Karpas-422 (cell line): ENCODE data around the gene PKD2L2. TPM values are rescaled to one million over a fixed set of nuclear protein-coding genes. Genes with fewer than 3 reads are reported as not detected.
"Not testable (repeated sequence)": the region's sequence is repeated elsewhere in the genome, so short reads cannot be mapped to it uniquely, and the experiment has no call there.

Source experiments
- DNase-seq: peaks from one replicate; pipeline ENCODE4 v3.0.0-alpha.2; 2015
- H2AFZ ChIP-seq: fragments of 200-600 bp; sonication (generic); 2 replicates; pipeline ENCODE4 v1.6.1; 2014; ENCODE audit warnings: antibody characterized with exemption, low read length, mixed read lengths
- H3K27ac ChIP-seq: fragments of 200-600 bp; sonication (generic); 2 replicates; pipeline ENCODE4 v1.5.1; 2014; ENCODE audit warnings: mild to moderate bottlenecking, low read length, moderate library complexity
- H3K27me3 ChIP-seq: fragments of 200-600 bp; sonication (generic); 2 replicates; pipeline ENCODE4 v1.6.1; 2014; ENCODE audit warnings: low read length, mixed read lengths
- H3K36me3 ChIP-seq: fragments of 200-600 bp; sonication (generic); 2 replicates; pipeline ENCODE4 v1.6.1; 2014; ENCODE audit warnings: low read length, mixed read lengths; ENCODE audit not compliant: insufficient read depth
- H3K4me1 ChIP-seq: fragments of 200-600 bp; sonication (generic); 2 replicates; pipeline ENCODE4 v1.6.1; 2014; ENCODE audit warnings: mild to moderate bottlenecking, low read length, mixed read lengths
- H3K4me2 ChIP-seq: fragments of 200-600 bp; sonication (generic); 2 replicates; pipeline ENCODE4 v1.6.1; 2014; ENCODE audit warnings: low read length, low read depth, mild to moderate bottlenecking; ENCODE audit not compliant: poor library complexity, severe bottlenecking
- H3K4me3 ChIP-seq: fragments of 200-600 bp; sonication (generic); 2 replicates; pipeline ENCODE4 v1.5.1; 2014; ENCODE audit warnings: mild to moderate bottlenecking, antibody characterized with exemption, low read length, mixed read lengths
- H3K79me2 ChIP-seq: fragments of 200-600 bp; sonication (generic); 2 replicates; pipeline ENCODE4 v1.6.1; 2014; ENCODE audit warnings: mild to moderate bottlenecking, low read length, mixed read lengths
- H3K9ac ChIP-seq: fragments of 200-600 bp; sonication (generic); 2 replicates; pipeline ENCODE4 v1.6.0; 2014; ENCODE audit warnings: low read length
- H3K9me2 ChIP-seq: fragments of 200-600 bp; sonication (generic), shearing (Covaris generic); replicated peaks from 2 replicates; pipeline ENCODE4 v1.6.0; 2014; ENCODE audit warnings: mild to moderate bottlenecking, low read length, moderate library complexity; ENCODE audit not compliant: insufficient read depth
- H3K9me3 ChIP-seq: fragments of 300-700, 200-600 bp; sonication (generic); 2 replicates; pipeline ENCODE4 v1.6.1; 2014; ENCODE audit warnings: low read length, mixed read lengths
- H4K20me1 ChIP-seq: fragments of 200-600 bp; sonication (generic); 2 replicates; pipeline ENCODE4 v1.6.1; 2014; ENCODE audit warnings: mild to moderate bottlenecking, antibody characterized with exemption, low read length, low read depth; ENCODE audit not compliant: insufficient read depth
- total RNA-seq: library from RNA; depleted of rRNA; stranded (reverse); fragments of >200 nt; shearing (Covaris generic); gene quantifications from 2 replicates; pipeline ENCODE4 v1.2.3, GENCODE V29; 2014; ENCODE audit warnings: low replicate concordance; rRNA removed

PKD2L2 gene
- not detected in 2 replicates for total RNA-seq

- no peaks in the 10 kb centered on the region for H3K9me3 ChIP-seq
- no peaks in the 10 kb centered on the region for H4K20me1 ChIP-seq
- H3K4me1 ChIP-seq = peaks cover 22% of the 10 kb centered on the region
- peak within 1 kb of the TSS; percentile 84 for H2AFZ ChIP-seq
- peak; percentile 95 for DNase-seq
- H3K27ac ChIP-seq = no peak within 1 kb of the TSS
- H3K9me2 ChIP-seq = no peaks in the 10 kb centered on the region
- H3K27me3 ChIP-seq = no peaks in the 10 kb centered on the region
- peak within 1 kb of the TSS; percentile 92 for H3K4me2 ChIP-seq
- H3K4me3 ChIP-seq = peak within 1 kb of the TSS; percentile 76
- no peaks in the 10 kb centered on the region for H3K79me2 ChIP-seq
- peak within 1 kb of the TSS; percentile 79 for H3K9ac ChIP-seq
- H3K36me3 ChIP-seq = no peaks in the 10 kb centered on the region
Measured at GRCh38 chr5:137888863-137889759, at the start of gene PKD2L2. Gene PKD2L2 (plus strand): TSS chr5:137889457. CDS start chr5:137889492, 35 bp downstream.

GRCh38 chr5:137842296-137842695 is 47.0 kb upstream of the PKD2L2 start:
- Histone ChIP-seq H3K27ac (no peak overlapping the region), H2AFZ (no peak overlapping the region)

GRCh38 chr5:137843676-137844299 is 45.5 kb upstream of the PKD2L2 start:
- H3K27me3 ChIP-seq = no peaks in the 10 kb centered on the region
- H3K9me2 ChIP-seq = no peaks in the 10 kb centered on the region
- H4K20me1 ChIP-seq = no peaks in the 10 kb centered on the region
- DNase-seq = no peak
- no peaks in the 10 kb centered on the region for H3K36me3 ChIP-seq
- H3K4me1 ChIP-seq = no peaks in the 10 kb centered on the region
- H3K4me3 ChIP-seq = no peak overlapping the region
- no peaks in the 10 kb centered on the region for H3K79me2 ChIP-seq
- H3K9me3 ChIP-seq = no peaks in the 10 kb centered on the region
- H2AFZ ChIP-seq = no peak overlapping the region
- no peak overlapping the region for H3K4me2 ChIP-seq
- H3K27ac ChIP-seq = no peak overlapping the region
- no peak overlapping the region for H3K9ac ChIP-seq

More at GRCh38 chr5:137842296-137842695, 47.0 kb upstream of the PKD2L2 start:
- no peaks in the 10 kb centered on the region for H3K4me1 ChIP-seq
- H3K9me3 ChIP-seq = no peaks in the 10 kb centered on the region
- no peak overlapping the region for H3K4me3 ChIP-seq
- H3K27me3 ChIP-seq = no peaks in the 10 kb centered on the region
- DNase-seq = no peak
- no peaks in the 10 kb centered on the region for H3K9me2 ChIP-seq
- no peaks in the 10 kb centered on the region for H3K36me3 ChIP-seq
- no peak overlapping the region for H3K4me2 ChIP-seq
- H3K9ac ChIP-seq = no peak overlapping the region
- H4K20me1 ChIP-seq = no peaks in the 10 kb centered on the region
- H3K79me2 ChIP-seq = no peaks in the 10 kb centered on the region

- Histone ChIP-seq H3K4me2 (no peak overlapping the region), H3K9me2 (no peaks in the 10 kb centered on the region), H3K79me2 (no peaks in the 10 kb centered on the region), H3K36me3 (no peaks in the 10 kb centered on the region), H4K20me1 (no peaks in the 10 kb centered on the region), H3K27ac (no peak overlapping the region), H3K9me3 (no peaks in the 10 kb centered on the region), H2AFZ (no peak overlapping the region), H3K27me3 (no peaks in the 10 kb centered on the region), H3K9ac (no peak overlapping the region), H3K4me1 (no peaks in the 10 kb centered on the region), H3K4me3 (no peak overlapping the region)
- DNase-seq = no peak
Measured at GRCh38 chr5:137845472-137845871, 43.8 kb upstream of the PKD2L2 start.

- no peaks in the 10 kb centered on the region for H3K36me3 ChIP-seq
- no peak overlapping the region for H3K27ac ChIP-seq
- no peak overlapping the region for H3K4me2 ChIP-seq
- H3K27me3 ChIP-seq = no peaks in the 10 kb centered on the region
- no peaks in the 10 kb centered on the region for H3K9me2 ChIP-seq
- H3K9ac ChIP-seq = no peak overlapping the region
- H3K4me1 ChIP-seq = no peaks in the 10 kb centered on the region
- H4K20me1 ChIP-seq = no peaks in the 10 kb centered on the region
- H2AFZ ChIP-seq = no peak overlapping the region
- no peak overlapping the region for H3K4me3 ChIP-seq
- no peak for DNase-seq
- no peaks in the 10 kb centered on the region for H3K9me3 ChIP-seq
- H3K79me2 ChIP-seq = no peaks in the 10 kb centered on the region
Measured at GRCh38 chr5:137847687-137848086, 41.6 kb upstream of the PKD2L2 start.

- not testable (repeated sequence) for H3K36me3 ChIP-seq, H3K9ac ChIP-seq, H3K4me1 ChIP-seq, H3K9me3 ChIP-seq, H3K9me2 ChIP-seq, DNase-seq, H4K20me1 ChIP-seq, H3K79me2 ChIP-seq, H3K27me3 ChIP-seq, H2AFZ ChIP-seq, H3K27ac ChIP-seq, H3K4me3 ChIP-seq, H3K4me2 ChIP-seq
Measured at GRCh38 chr5:137853165-137853564, 36.1 kb upstream of the PKD2L2 start.

- Histone ChIP-seq H3K4me1 (peaks cover 14% of the 10 kb centered on the region), H4K20me1 (no peaks in the 10 kb centered on the region)
- no peak for DNase-seq
Measured at GRCh38 chr5:137856201-137856600, 33.1 kb upstream of the PKD2L2 start.

More at GRCh38 chr5:137856201-137856600, 33.1 kb upstream of the PKD2L2 start:
- Histone ChIP-seq H3K36me3 (no peaks in the 10 kb centered on the region), H3K9me2 (no peaks in the 10 kb centered on the region), H3K4me3 (no peak overlapping the region), H3K27ac (no peak overlapping the region), H3K4me2 (no peak overlapping the region), H3K9me3 (no peaks in the 10 kb centered on the region), H2AFZ (no peak overlapping the region), H3K27me3 (no peaks in the 10 kb centered on the region), H3K9ac (no peak overlapping the region), H3K79me2 (no peaks in the 10 kb centered on the region)
